GM11168 (cell line): Measurements from ENCODE around the gene POLE3.
"Not testable (repeated sequence)": the region's sequence is repeated elsewhere in the genome, so short reads cannot be mapped to it uniquely, and the experiment has no call there.

ENCODE experiments used
- in situ Hi-C: fragments of 300-500 bp; cut with MboI; formaldehyde crosslinking; loops from one replicate; pipeline ENCODE4 v1.12.0; 2022; ENCODE audit warnings: low sequenced_read_pairs; ENCODE audit not compliant: unreplicated experiment

Gene POLE3

GRCh38 chr9:113406873-113407511 lies 3.5 kb downstream of the POLE3 start:
- in situ Hi-C loops: not testable (repeated sequence)

GRCh38 chr9:113406353-113406752 lies 4.1 kb downstream of the POLE3 start:
- in situ Hi-C loops: not testable (repeated sequence)

- in situ Hi-C loops: no loop called here
Measured at GRCh38 chr9:113403646-113404045, 6.8 kb downstream of the POLE3 start.

- in situ Hi-C loops: no loop called here
Measured at GRCh38 chr9:113401027-113401792, 9.3 kb downstream of the POLE3 start, which contains the start of gene ALAD. Gene ALAD (minus strand): TSS chr9:113401284. CDS start chr9:113393559, 7,725 bp downstream.

- in situ Hi-C loops: no loop called here
Measured at GRCh38 chr9:113399646-113400200, 10.8 kb downstream of the POLE3 start.

- in situ Hi-C loops: no loop called here
Measured at GRCh38 chr9:113398796-113399195, 11.7 kb downstream of the POLE3 start.

- in situ Hi-C loops: no loop called here
Measured at GRCh38 chr9:113397203-113397631, 13.3 kb downstream of the POLE3 start.

GRCh38 chr9:113395000-113395861 lies 15.2 kb downstream of the POLE3 start:
- in situ Hi-C loops: no loop called here

GRCh38 chr9:113393281-113393680 lies 17.2 kb downstream of the POLE3 start:
- in situ Hi-C loops: no loop called here

- in situ Hi-C loops: no loop called here
Measured at GRCh38 chr9:113391917-113392316, 18.6 kb downstream of the POLE3 start.

GRCh38 chr9:113390192-113390960 lies 20.1 kb downstream of the POLE3 start:
- in situ Hi-C loops: no loop called here

GRCh38 chr9:113389451-113389850 lies 21.0 kb downstream of the POLE3 start:
- in situ Hi-C loops: no loop called here

GRCh38 chr9:113388833-113389232 lies 21.6 kb downstream of the POLE3 start:
- in situ Hi-C loops: no loop called here

- in situ Hi-C loops: no loop called here
Measured at GRCh38 chr9:113387560-113388230, 22.8 kb downstream of the POLE3 start.

GRCh38 chr9:113386571-113387393 lies 23.7 kb downstream of the POLE3 start:
- in situ Hi-C loops: no loop called here

GRCh38 chr9:113381909-113382411 lies 28.5 kb downstream of the POLE3 start:
- in situ Hi-C loops: no loop called here

- in situ Hi-C loops: not testable (repeated sequence)
Measured at GRCh38 chr9:113381441-113381840, 29.0 kb downstream of the POLE3 start.

- in situ Hi-C loops: no loop called here
Measured at GRCh38 chr9:113380869-113381378, 29.6 kb downstream of the POLE3 start.
